HepG2 (cell line): ENCODE results near the gene TMEM273. TPM values are rescaled to one million over a fixed set of nuclear protein-coding genes. Genes with fewer than 3 reads are reported as not detected.

ENCODE experiments used
- ATAC-seq: fragments of 200-7000 bp; cut with Tn5 transposase; 3 replicates; pipeline ENCODE4 v1.9.1; 2020; ENCODE audit warnings: mild to moderate bottlenecking, moderate library complexity
- BruUV-seq: library from RNA; stranded (reverse); fragments of 400-500 nt; replicated peaks from 2 replicates; lab custom pipeline; 2021; lab: Mats Ljungman, UMichigan
- CTCF ChIA-PET: fragments of 300-600 bp; formaldehyde crosslinking; extraction: SDS; loops from one replicate; lab custom pipeline; 2021; ENCODE audit warnings: low total read pairs, inconsistent platforms, low intra/inter-chr PET ratio; lab: Yijun Ruan, JAX
- POLR2A ChIA-PET: fragments of 350-600 bp; sonication (Branson Sonifier 250); formaldehyde crosslinking; loops from one replicate; lab custom pipeline; 2020; ENCODE audit warnings: antibody characterized with exemption, inconsistent platforms; lab: Yijun Ruan, JAX
- DNase-seq: peaks from one replicate; pipeline ENCODE4 v3.0.0-alpha.2; 2015; ENCODE audit warnings: low spot score
- FAIRE-seq: peaks from 3 replicates; lab custom pipeline; 2011; peaks lifted over from hg19 to GRCh38; lab: Jason Lieb, UNC
- H2AFZ ChIP-seq: one replicate; pipeline ENCODE4 v1.6.1; 2011; ENCODE audit warnings: low read length, inconsistent platforms
- H3K27ac ChIP-seq: fragments of 300-600 bp; 3 replicates; pipeline ENCODE4 v1.8.0; 2011; ENCODE audit warnings: mixed run types, mild to moderate bottlenecking, mixed read lengths, low read length, inconsistent platforms; ENCODE audit not compliant: insufficient read depth; ENCODE audit errors: extremely low read length
- H3K27me3 ChIP-seq, 2 experiments: fragments of 200-600 bp in 1 of 2; 2 replicates in 1 of 2; 3 replicates in 1 of 2; pipeline versions ENCODE4 v1.6.0 to v1.8.0; 2011; ENCODE audit warnings: low read length in 2 of 2, mild to moderate bottlenecking in 2 of 2, moderate library complexity in 2 of 2, inconsistent platforms in 1 of 2; ENCODE audit not compliant: insufficient read depth in 2 of 2, control insufficient read depth in 1 of 2
- H3K36me3 ChIP-seq, 2 experiments: fragments of 200-600 bp in 1 of 2; replicated peaks in 1 of 2; 2 replicates in 1 of 2; 3 replicates in 1 of 2; pipeline versions ENCODE4 v1.5.1 to v1.8.0; 2011; ENCODE audit warnings: low read length in 2 of 2, inconsistent platforms in 1 of 2; ENCODE audit not compliant: insufficient read depth in 2 of 2, control insufficient read depth in 1 of 2
- H3K4me1 ChIP-seq: 2 replicates; pipeline ENCODE4 v1.5.1; 2012; ENCODE audit warnings: low read length, inconsistent platforms; ENCODE audit not compliant: insufficient read depth
- H3K4me2 ChIP-seq: 2 replicates; pipeline ENCODE4 v1.6.0; 2011; ENCODE audit warnings: low read depth, low read length, inconsistent platforms
- H3K4me3 ChIP-seq, 3 experiments: fragments of 200-600 bp in 1 of 3; sonication (generic), shearing (Covaris generic) in 1 of 3; replicated peaks in 1 of 3; 2 replicates each; pipeline ENCODE4 v1.5.1; 2011 to 2016; ENCODE audit warnings: low read length in 3 of 3, inconsistent platforms in 2 of 3, low read depth in 2 of 3, mild to moderate bottlenecking in 2 of 3, control low read depth in 1 of 3, mixed read lengths in 1 of 3; ENCODE audit not compliant: insufficient read depth in 1 of 3
- H3K79me2 ChIP-seq: one replicate; pipeline ENCODE4 v1.6.1; 2011; ENCODE audit warnings: low read length, inconsistent platforms; ENCODE audit not compliant: insufficient read depth
- H3K9ac ChIP-seq: 2 replicates; pipeline ENCODE4 v1.6.0; 2011; ENCODE audit warnings: mild to moderate bottlenecking, low read depth, low read length, inconsistent platforms; ENCODE audit not compliant: insufficient read depth
- H3K9me3 ChIP-seq: 2 replicates; pipeline ENCODE4 v1.5.1; 2012; ENCODE audit warnings: mild to moderate bottlenecking, low read length
- H4K20me1 ChIP-seq: 2 replicates; pipeline ENCODE4 v1.6.0; 2011; ENCODE audit warnings: inconsistent platforms, mild to moderate bottlenecking, low read length, moderate library complexity; ENCODE audit not compliant: insufficient read depth
- ELF1 ChIP-seq: sonication (generic); formaldehyde crosslinking; IDR thresholded peaks from 2 replicates; pipeline ENCODE4 v1.4.0; 2020; ENCODE audit warnings: missing genetic modification reagents
- JDP2 ChIP-seq: sonication (generic); formaldehyde crosslinking; IDR thresholded peaks from 2 replicates; pipeline ENCODE4 v1.8.1; 2022; ENCODE audit warnings: missing genetic modification reagents, borderline replicate concordance
- RBFOX2 ChIP-seq: fragments of 200-400 bp; formaldehyde crosslinking; IDR thresholded peaks from 2 replicates; pipeline ENCODE4 v1.6.1; 2017; ENCODE audit warnings: low read depth, mild to moderate bottlenecking, low read length
- TAF1 ChIP-seq: sonication (generic); formaldehyde crosslinking; IDR thresholded peaks from 2 replicates; pipeline ENCODE4 v1.4.0; 2020; ENCODE audit warnings: missing genetic modification reagents
- ZBTB38 ChIP-seq: sonication (generic); formaldehyde crosslinking; IDR thresholded peaks from 2 replicates; pipeline ENCODE4 v1.5.1; 2020; ENCODE audit warnings: mild to moderate bottlenecking, missing genetic modification reagents
- WGBS: methylation state at CpG from one replicate; pipeline ENCODE4 v1.1.6; 2017; ENCODE audit warnings: low lambda C conversion rate; 5-methylcytosine and 5-hydroxymethylcytosine counted together
- in situ Hi-C: cut with HindIII; loops from 2 replicates; pipeline ENCODE4 v1.10.0; 2017; ENCODE audit warnings: low pct_unique_long_range_greater_than_20kb; ENCODE audit not compliant: extremely low pct_ligation_motif_present
- intact Hi-C: fragments of 100-400 bp; cut with micrococcal nuclease; formaldehyde crosslinking; loops from one replicate; pipeline ENCODE4 v1.10.0; 2022; ENCODE audit not compliant: unreplicated experiment
- polyA plus RNA-seq, 8 experiments: library from polyadenylated mRNA; depleted of rRNA in 3 of 8; stranded (reverse) in 7 of 8; unstranded in 1 of 8; fragments of >200 nt; fragmentation: Illumina TruSeq in 4 of 8; extraction: Trizol in 4 of 8; gene quantifications; 2 replicates each; pipeline versions ENCODE4 v1.2.1 to v1.2.3, GENCODE V29; 2011 to 2016; ENCODE audit warnings: low read depth in 4 of 8, missing spikeins in 1 of 8, mixed read lengths in 1 of 8; ENCODE audit not compliant: insufficient read depth in 1 of 8
- total RNA-seq, 5 experiments: library from RNA; depleted of rRNA; stranded (reverse); fragments of >200 nt; fragmentation: Illumina TruSeq; extraction: Trizol; gene quantifications; 2 replicates each; pipeline ENCODE4 v1.2.3, GENCODE V29; 2016; ENCODE audit warnings: low read depth in 1 of 5
- TF ChIP-seq, protein P1 (sequence below): sonication (generic); formaldehyde crosslinking; IDR thresholded peaks from 2 replicates; pipeline ENCODE4 v1.5.0; 2020; ENCODE audit warnings: mild to moderate bottlenecking, missing genetic modification reagents, borderline replicate concordance
- TF ChIP-seq, protein P2 (sequence below): sonication (generic); formaldehyde crosslinking; IDR thresholded peaks from 2 replicates; pipeline ENCODE4 v1.4.0; 2020; ENCODE audit warnings: missing genetic modification reagents

Gene TMEM273
- total and polyA plus RNA-seq, 2 of the 13 experiments (the other 11 are each of a cell fraction or from before 2014, with no cell fraction given) = not detected

DNA sequence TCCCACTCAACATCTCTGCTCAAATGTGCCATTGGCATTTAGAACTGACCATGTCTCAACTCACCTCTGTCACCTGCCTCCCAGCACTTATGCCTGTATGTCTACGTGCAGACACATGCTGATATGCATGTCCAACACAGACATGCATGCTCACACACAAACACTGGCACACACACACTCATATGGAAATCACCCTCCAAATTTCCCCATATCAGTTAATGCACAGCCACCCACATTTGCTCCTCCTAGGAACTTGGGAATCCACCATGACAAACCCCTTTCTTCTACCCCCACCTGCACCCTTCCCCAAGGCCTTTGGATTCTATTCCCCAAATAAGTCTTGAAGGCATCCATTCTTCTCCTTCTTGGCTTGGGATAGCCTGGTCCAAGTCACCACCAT is 58.8 kb downstream of the TMEM273 start:
- no peak for ATAC-seq
- no peaks in the 10 kb centered on the region for H3K36me3 ChIP-seq
- in situ Hi-C loops (no loop called here), intact Hi-C loops (no loop called here)
- CTCF ChIA-PET = no interaction called here
- DNase-seq = no peak
- BruUV-seq = no TSS peak
- H4K20me1 ChIP-seq = no peaks in the 10 kb centered on the region
- POLR2A ChIA-PET = no interaction called here
- H3K4me1 ChIP-seq = no peaks in the 10 kb centered on the region
- no peak overlapping the region for H2AFZ ChIP-seq
- no peaks in the 10 kb centered on the region; a peak in 2 of 5 replicates for H3K27me3 ChIP-seq
- H3K27ac ChIP-seq = no peak overlapping the region
- no peaks in the 10 kb centered on the region for H3K79me2 ChIP-seq
- FAIRE-seq = no peak
- H3K4me3 ChIP-seq = no peak overlapping the region
- 6% methylated on average over 1 of the region's 1 CpG for WGBS
- H3K9ac ChIP-seq = no peak overlapping the region
- TF ChIP-seq, protein P1, sequence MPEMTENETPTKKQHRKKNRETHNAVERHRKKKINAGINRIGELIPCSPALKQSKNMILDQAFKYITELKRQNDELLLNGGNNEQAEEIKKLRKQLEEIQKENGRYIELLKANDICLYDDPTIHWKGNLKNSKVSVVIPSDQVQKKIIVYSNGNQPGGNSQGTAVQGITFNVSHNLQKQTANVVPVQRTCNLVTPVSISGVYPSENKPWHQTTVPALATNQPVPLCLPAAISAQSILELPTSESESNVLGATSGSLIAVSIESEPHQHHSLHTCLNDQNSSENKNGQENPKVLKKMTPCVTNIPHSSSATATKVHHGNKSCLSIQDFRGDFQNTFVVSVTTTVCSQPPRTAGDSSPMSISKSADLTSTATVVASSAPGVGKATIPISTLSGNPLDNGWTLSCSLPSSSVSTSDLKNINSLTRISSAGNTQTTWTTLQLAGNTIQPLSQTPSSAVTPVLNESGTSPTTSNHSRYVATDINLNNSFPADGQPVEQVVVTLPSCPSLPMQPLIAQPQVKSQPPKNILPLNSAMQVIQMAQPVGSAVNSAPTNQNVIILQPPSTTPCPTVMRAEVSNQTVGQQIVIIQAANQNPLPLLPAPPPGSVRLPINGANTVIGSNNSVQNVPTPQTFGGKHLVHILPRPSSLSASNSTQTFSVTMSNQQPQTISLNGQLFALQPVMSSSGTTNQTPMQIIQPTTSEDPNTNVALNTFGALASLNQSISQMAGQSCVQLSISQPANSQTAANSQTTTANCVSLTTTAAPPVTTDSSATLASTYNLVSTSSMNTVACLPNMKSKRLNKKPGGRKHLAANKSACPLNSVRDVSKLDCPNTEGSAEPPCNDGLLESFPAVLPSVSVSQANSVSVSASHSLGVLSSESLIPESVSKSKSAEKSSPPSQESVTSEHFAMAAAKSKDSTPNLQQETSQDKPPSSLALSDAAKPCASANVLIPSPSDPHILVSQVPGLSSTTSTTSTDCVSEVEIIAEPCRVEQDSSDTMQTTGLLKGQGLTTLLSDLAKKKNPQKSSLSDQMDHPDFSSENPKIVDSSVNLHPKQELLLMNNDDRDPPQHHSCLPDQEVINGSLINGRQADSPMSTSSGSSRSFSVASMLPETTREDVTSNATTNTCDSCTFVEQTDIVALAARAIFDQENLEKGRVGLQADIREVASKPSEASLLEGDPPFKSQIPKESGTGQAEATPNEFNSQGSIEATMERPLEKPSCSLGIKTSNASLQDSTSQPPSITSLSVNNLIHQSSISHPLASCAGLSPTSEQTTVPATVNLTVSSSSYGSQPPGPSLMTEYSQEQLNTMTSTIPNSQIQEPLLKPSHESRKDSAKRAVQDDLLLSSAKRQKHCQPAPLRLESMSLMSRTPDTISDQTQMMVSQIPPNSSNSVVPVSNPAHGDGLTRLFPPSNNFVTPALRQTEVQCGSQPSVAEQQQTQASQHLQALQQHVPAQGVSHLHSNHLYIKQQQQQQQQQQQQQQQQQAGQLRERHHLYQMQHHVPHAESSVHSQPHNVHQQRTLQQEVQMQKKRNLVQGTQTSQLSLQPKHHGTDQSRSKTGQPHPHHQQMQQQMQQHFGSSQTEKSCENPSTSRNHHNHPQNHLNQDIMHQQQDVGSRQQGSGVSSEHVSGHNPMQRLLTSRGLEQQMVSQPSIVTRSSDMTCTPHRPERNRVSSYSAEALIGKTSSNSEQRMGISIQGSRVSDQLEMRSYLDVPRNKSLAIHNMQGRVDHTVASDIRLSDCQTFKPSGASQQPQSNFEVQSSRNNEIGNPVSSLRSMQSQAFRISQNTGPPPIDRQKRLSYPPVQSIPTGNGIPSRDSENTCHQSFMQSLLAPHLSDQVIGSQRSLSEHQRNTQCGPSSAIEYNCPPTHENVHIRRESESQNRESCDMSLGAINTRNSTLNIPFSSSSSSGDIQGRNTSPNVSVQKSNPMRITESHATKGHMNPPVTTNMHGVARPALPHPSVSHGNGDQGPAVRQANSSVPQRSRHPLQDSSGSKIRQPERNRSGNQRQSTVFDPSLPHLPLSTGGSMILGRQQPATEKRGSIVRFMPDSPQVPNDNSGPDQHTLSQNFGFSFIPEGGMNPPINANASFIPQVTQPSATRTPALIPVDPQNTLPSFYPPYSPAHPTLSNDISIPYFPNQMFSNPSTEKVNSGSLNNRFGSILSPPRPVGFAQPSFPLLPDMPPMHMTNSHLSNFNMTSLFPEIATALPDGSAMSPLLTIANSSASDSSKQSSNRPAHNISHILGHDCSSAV (CRISPR knock-in tag) = no peak
- TF ChIP-seq ZBTB38 (CRISPR knock-in tag) (no peak), RBFOX2 (no peak), JDP2 (CRISPR knock-in tag) (no peak), ELF1 (CRISPR knock-in tag) (no peak), TAF1 (CRISPR knock-in tag) (no peak)
- TF ChIP-seq, protein P2, sequence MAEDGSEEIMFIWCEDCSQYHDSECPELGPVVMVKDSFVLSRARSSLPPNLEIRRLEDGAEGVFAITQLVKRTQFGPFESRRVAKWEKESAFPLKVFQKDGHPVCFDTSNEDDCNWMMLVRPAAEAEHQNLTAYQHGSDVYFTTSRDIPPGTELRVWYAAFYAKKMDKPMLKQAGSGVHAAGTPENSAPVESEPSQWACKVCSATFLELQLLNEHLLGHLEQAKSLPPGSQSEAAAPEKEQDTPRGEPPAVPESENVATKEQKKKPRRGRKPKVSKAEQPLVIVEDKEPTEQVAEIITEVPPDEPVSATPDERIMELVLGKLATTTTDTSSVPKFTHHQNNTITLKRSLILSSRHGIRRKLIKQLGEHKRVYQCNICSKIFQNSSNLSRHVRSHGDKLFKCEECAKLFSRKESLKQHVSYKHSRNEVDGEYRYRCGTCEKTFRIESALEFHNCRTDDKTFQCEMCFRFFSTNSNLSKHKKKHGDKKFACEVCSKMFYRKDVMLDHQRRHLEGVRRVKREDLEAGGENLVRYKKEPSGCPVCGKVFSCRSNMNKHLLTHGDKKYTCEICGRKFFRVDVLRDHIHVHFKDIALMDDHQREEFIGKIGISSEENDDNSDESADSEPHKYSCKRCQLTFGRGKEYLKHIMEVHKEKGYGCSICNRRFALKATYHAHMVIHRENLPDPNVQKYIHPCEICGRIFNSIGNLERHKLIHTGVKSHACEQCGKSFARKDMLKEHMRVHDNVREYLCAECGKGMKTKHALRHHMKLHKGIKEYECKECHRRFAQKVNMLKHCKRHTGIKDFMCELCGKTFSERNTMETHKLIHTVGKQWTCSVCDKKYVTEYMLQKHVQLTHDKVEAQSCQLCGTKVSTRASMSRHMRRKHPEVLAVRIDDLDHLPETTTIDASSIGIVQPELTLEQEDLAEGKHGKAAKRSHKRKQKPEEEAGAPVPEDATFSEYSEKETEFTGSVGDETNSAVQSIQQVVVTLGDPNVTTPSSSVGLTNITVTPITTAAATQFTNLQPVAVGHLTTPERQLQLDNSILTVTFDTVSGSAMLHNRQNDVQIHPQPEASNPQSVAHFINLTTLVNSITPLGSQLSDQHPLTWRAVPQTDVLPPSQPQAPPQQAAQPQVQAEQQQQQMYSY (CRISPR knock-in tag) = no peak
- no peak overlapping the region for H3K4me2 ChIP-seq
- H3K9me3 ChIP-seq = no peaks in the 10 kb centered on the region
